ENCODE data around the gene TBC1D16.
A peak's percentile ranks its signal among the peaks of the same experiment; 100 is the strongest.
"Not testable (repeated sequence)": the region's sequence is repeated elsewhere in the genome, so short reads cannot be mapped to it uniquely, and the experiment has no call there.

Gene TBC1D16

DNA sequence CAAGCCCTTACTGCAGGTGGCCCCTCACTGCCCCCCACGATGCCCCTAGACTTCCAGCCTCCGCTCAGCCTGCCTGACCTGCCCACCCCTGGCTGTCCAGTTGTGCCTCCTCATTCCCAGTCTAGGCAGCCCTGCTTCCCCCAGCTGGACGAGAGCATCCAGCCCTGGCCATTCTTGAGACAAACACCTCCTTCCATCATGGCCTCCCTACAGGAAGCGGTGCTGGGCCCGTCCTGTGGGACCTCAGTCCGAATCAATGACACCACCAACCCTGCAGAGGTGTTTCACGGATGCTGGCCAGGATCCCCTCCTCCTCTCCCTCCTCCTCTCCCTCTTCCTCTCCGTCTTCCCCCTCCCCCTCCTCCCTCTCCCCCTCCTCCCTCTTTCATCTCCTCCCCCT lies 29.0 kb upstream of the TBC1D16 start:
- TF ChIP-seq POLR2A (IDR thresholded peaks at IDR 0.05; ENCODE audit: low read depth, low read length), result no peak
- DNase-seq (ENCODE audit: insufficient read length, low spot score) (no peak), FAIRE-seq (no peak)

DNA sequence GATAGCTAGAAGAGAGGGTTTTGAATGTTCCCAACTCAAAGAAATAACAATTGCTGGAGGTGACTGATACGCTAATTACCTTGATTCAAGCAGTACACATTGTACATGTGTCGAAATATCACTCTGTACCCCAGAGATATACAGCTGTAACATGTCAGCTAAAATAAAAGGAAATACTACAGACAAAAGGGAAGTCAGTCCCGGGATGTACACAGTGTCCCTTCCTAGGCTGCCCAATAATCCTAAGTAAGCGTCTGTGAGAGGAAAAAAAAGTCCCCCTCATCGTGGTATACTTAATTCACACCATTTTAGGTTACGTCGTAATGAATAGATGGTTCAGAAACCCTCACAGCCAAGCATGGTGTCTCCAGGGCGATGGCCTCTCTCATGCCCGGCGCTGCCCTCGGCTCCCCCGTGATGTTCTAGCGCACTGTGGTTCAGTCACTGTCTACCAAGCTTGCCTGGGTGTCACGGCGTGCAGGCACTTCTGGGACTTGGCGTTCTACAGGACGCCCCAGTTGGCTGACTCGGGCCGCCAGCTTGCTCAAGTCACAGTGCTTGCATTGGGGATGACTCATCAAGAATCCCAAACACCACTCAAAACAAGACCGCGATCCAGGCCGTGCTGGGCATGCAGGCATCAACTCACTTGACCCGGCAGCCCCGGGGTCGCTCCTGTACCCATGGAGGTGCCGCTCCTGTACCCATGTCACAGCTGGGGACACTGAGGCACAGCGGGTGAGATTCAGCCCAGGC lies 28.3 kb upstream of the TBC1D16 start:
- FAIRE-seq, result no peak
- DNase-seq (ENCODE audit: insufficient read length, low spot score), result peak; percentile 84
- TF ChIP-seq POLR2A (IDR thresholded peaks at IDR 0.05; ENCODE audit: low read depth, low read length), result no peak

DNA sequence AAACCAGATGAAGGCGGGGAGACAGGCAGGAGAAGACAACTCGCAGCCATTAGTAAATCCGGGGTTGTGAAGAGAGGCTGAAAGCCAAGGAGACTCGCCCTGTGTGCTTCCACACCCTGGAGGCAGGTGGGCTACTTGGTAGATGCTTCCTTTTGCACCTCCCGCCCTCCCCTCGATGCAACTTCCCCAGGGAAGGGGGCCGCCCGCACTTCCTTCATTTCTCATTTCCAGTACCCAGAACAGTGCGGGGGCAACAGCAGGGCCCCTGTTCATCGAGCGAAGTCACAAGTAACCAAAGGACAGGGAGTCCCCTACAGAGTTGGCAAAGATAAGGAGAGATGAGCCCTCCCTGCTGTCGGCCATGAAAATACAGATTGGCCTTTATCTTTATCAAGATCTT lies 25.7 kb upstream of the TBC1D16 start:
- no peak for DNase-seq (ENCODE audit: insufficient read length, low spot score)
- no peak for TF ChIP-seq POLR2A (IDR thresholded peaks at IDR 0.05; ENCODE audit: low read depth, low read length)
- no peak for FAIRE-seq

DNA sequence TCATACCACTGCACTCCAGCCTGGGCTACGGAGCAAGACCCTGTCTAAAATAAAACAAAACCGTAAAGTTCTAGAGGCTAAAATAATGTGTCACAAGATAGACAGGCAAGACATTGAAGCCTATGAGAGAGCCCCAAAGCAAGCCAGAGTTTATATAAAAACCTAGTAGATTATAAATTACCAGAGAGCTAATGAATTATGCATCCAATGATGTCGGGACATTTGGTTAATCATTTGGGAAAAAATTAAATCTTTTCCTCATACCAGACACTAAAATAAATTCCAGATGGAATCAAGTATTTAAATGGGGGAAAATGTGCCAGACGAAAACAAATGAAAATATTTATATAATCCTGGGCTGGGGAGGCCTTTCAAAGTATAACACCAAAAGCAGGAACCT lies 25.0 kb upstream of the TBC1D16 start:
- DNase-seq (ENCODE audit: insufficient read length, low spot score) (no peak), FAIRE-seq (no peak)
- TF ChIP-seq POLR2A (IDR thresholded peaks at IDR 0.05; ENCODE audit: low read depth, low read length), result no peak

DNA sequence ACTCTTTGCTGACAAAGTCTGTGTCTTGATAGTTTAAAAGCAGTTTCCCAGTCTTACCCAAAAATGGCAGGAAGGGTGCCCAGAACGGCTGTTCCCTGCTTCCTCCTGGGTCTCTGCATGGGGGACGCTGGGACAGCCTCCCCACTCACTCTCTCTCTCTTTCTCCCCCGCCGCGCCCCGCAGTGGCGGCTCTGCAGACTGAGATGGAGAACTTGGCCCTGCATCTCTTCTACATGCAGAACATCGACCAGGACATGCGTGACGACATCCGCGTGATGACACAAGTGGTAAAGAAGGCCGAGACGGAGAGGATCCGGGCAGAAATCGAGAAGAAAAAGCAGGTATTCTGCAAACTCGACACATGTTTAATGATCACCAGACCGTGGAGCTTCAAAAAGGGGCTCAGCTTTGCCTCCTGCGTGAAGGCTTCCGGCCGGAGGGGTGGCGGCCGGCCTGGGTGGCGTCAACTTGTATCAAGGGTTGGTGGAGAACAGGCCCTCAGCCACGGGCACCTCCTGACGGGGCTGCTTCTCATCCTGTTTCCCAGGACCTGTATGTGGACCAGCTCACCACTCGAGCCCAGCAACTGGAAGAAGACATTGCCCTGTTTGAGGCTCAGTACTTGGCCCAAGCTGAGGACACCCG lies 22.8 kb upstream of the TBC1D16 start:
- DNase-seq (ENCODE audit: insufficient read length, low spot score), result no peak
- FAIRE-seq, result no peak
- TF ChIP-seq POLR2A (IDR thresholded peaks at IDR 0.05; ENCODE audit: low read depth, low read length), result no peak

DNA sequence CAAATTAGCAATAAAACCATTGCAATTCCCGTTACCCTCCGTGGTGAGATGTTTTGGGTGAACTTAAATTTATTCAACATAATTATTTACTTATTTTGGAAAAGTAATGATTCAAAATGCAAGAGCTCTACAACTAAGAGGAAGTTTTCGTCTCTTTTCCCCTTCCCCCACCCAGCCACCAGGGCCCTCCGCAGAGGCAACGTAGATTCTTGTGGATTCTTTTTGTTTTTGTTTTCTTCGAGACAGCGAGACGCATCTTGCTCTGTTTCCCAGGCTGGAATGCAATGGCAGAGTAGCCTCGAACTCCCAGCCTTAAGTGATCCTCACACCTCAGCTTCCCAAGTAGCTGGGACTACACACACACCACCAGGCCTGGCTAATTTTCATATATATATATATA lies 19.9 kb upstream of the TBC1D16 start:
- DNase-seq (ENCODE audit: insufficient read length, low spot score), result no peak
- no peak for FAIRE-seq
- no peak for TF ChIP-seq POLR2A (IDR thresholded peaks at IDR 0.05; ENCODE audit: low read depth, low read length)

DNA sequence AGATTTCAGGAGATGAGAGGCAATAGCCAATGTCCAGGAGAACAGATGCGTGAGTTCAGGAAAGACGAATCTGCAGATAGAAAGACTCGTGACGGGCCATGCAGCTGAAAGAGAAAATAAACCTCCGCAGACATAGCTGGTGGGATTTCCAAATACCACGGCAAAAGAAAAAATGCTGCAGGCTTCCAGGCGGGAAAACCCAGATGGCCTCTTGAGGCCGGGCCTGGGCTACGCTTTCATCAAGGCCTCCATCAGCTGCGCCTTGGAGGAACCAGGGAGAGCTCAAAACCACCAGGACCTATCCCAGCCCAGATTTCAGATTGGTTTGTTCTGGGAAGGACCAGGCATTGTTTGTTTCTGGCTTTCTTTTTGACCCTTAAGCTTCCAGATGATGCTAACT lies 17.4 kb upstream of the TBC1D16 start:
- FAIRE-seq (no peak), DNase-seq (ENCODE audit: insufficient read length, low spot score) (no peak)
- TF ChIP-seq POLR2A (IDR thresholded peaks at IDR 0.05; ENCODE audit: low read depth, low read length), result no peak

DNA sequence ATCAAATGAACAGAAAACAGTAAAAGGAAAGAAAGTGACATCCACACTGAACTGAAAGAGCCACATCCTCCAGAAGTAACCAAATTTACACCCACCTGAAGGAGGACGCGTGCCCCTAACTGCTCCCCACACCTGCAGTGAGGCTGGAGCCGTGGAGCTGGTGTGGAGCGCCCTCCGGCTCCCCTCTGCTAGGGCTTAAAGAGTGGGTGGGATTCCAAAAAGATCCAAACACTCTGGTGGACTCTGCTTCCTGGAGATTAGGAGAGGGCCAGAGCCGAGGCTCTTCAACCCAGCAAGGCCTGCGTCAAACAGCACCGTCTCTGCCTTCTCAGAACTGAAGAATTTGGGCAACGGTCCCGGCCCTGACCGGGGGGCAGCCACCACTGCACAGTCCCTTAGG lies 16.0 kb upstream of the TBC1D16 start:
- no peak for TF ChIP-seq POLR2A (IDR thresholded peaks at IDR 0.05; ENCODE audit: low read depth, low read length)
- FAIRE-seq (no peak), DNase-seq (ENCODE audit: insufficient read length, low spot score) (no peak)

DNA sequence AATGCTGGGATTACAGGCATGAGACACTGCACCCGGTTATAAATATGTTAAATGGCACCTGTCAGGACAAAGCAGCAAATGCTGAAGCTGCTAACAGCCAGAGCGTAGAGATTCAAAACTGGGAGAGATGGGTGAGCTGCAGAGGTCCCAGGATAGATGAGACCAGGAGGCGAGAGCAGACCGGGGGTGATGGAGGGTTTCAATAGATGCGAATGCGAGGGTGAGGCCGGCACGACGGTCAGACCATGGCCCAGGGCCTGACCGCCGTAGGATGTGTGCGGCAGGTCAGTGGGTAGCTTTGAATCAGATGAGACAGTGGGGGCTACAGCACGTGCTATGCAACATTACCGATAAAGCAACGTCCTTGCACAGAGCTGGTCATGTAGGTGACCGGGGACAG lies 15.0 kb upstream of the TBC1D16 start:
- DNase-seq (ENCODE audit: insufficient read length, low spot score) (no peak), FAIRE-seq (no peak)
- no peak for TF ChIP-seq POLR2A (IDR thresholded peaks at IDR 0.05; ENCODE audit: low read depth, low read length)

DNA sequence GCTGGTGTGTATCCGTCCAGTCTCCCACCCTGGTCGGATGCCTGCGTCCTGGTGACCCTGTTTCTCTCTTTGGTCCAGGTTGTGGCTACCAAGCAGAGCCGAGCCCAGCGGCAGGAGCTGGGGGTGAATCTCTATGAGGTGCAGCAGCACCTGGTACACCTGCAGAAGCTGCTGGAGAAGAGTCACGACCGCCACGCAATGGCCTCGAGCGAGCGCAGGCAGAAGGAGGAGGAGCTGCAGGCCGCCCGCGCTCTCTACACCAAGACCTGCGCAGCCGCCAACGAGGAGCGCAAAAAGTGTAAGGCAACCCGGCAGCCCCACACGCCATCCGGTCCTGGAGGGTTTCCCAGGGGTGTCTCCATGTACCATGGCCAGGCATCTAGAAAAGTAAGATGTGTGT lies 14.3 kb upstream of the TBC1D16 start:
- TF ChIP-seq POLR2A (IDR thresholded peaks at IDR 0.05; ENCODE audit: low read depth, low read length), result no peak
- FAIRE-seq (no peak), DNase-seq (ENCODE audit: insufficient read length, low spot score) (no peak)

DNA sequence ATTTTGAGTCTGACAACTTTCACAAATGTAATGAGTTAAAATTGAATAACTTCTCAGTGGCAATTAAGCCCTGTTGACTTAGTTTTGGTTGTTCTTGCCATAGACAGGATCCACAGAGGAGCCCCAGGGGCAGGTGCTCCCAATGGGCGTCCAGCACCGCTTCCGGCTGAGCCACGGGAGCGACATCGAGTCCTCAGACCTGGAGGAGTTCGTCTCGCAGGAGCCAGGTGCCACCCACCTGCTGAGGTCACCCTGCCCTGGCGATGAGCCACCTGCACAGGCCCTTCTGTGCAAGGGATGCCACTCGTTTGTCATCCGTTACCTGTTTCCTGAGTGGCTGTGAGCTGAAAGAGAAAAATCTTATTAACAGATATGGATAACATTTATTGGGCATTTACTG lies 11.5 kb upstream of the TBC1D16 start:
- no peak for TF ChIP-seq POLR2A (IDR thresholded peaks at IDR 0.05; ENCODE audit: low read depth, low read length)
- no peak for DNase-seq (ENCODE audit: insufficient read length, low spot score)
- no peak for FAIRE-seq

DNA sequence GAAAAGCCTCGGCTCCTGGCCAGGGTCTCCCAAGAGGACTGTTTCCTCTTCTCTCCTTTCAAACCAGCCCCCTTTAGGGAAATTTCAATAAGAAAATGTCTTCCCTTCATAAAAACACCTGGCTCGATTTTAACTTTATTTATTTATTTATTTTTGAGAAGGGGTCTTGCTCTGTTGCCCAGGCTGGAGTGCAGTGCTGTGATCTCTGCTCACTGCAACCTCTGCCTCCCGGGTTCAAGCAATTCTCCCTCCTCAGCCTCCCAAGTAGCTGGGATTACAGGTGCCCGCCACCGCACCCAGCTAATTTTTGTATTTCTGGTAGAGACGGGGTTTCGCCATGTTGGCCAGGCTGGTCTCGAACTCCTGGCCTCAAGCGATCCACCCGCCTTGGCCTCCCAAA lies 11.0 kb upstream of the TBC1D16 start:
- not testable (repeated sequence) for DNase-seq (ENCODE audit: insufficient read length, low spot score); FAIRE-seq

DNA sequence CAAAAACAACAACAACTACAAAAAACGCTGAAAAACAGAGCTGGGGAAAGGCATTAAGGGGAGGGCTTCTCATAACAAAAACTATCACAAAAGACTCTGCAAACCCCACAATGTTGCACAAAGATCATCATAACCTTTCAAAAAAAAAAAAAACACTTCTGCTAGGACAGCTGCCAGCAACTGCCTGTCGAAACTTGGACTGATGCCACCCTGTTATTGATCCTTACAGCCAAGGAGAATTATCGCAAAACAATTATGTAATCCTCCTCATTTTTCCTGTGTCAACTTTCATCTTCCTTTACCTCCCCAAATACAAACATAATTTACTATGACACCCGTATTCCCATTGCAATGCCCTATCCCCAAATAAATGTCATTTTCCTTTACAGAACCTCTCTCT lies 10.0 kb upstream of the TBC1D16 start:
- TF ChIP-seq POLR2A (IDR thresholded peaks at IDR 0.05; ENCODE audit: low read depth, low read length), result no peak
- no peak for DNase-seq (ENCODE audit: insufficient read length, low spot score)
- no peak for FAIRE-seq

DNA sequence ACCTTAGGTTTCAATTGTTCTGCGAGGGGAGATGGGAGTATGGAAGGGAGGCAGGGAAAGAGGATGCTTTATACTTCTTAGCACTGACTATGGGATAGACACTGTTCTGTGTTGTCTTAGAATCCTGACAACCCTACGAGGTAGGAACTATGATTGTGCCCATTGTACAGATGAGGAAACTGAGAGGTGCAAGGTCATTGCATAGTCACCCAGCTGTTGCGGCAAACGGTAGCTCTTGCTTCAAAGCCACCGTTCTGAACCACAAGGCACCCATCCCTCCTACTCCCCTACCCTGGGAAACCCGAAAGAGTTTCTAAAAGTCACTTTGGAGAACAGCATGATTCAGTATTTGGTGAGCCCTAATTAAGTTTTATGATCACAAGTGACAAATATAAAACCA lies 8.3 kb upstream of the TBC1D16 start:
- FAIRE-seq (no peak), DNase-seq (ENCODE audit: insufficient read length, low spot score) (no peak)
- no peak for TF ChIP-seq POLR2A (IDR thresholded peaks at IDR 0.05; ENCODE audit: low read depth, low read length)

DNA sequence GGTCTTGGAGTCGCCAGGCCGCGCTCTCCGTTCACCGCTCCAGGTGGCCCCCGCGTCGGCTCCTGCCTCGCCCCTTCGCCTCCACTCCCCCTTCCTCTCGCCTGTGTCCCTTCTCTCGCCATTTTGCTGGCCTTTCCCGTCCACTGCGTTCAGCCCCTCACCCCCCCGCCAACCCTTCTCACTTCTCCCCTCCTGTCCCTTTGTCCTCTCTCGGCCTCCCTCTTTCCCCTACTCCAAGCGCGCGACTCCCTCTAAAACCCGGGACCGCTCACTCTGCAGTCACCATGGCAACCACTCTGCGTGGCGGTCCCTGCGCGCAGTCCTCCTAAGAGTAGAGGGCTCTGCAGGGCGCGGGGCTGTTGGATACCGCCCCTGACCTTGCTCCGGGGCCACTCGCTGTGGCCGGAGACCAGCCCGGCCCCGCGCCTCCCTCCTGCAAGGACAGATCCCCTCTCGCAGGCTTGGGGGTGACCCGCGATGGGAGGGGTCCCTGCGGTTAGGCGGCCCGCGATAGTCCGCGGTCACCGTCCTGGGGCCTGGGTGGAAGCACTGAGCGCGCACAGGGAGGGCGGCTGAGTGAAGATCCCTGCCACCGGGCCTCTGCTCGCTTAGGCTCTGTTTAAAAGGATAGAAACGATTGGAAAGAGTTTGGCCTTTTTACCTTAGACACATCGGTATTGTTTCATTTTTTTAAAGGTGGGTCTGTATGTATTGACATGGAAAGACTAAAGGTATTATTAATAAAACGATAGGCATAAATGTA lies 1.2 kb upstream of the TBC1D16 start:
- no peak for TF ChIP-seq POLR2A (IDR thresholded peaks at IDR 0.05; ENCODE audit: low read depth, low read length)
- peak; percentile 52 for DNase-seq (ENCODE audit: insufficient read length, low spot score)
- FAIRE-seq, result no peak
